NCI-H1417 treated with DMSO at 0.1 percent for 48 hours (cell line): ENCODE results near the gene DCHS2.

ENCODE experiments used
- DNase-seq: peaks from one replicate; lab custom pipeline; 2025; lab: John Stamatoyannopoulos, UW

Gene DCHS2

GRCh38 chr4:154491341-154492271 lies at the start of gene DCHS2:
Gene DCHS2 (minus strand): TSS chr4:154491799. CDS start chr4:154491355, 444 bp downstream.
- peak; percentile 73 for DNase-seq

GRCh38 chr4:154534296-154534695 lies 42.7 kb upstream of the DCHS2 start:
- DNase-seq: no peak

- DNase-seq: no peak
Measured at GRCh38 chr4:154529728-154530519, 38.3 kb upstream of the DCHS2 start.

- no peak for DNase-seq
Measured at GRCh38 chr4:154528869-154529268, 37.3 kb upstream of the DCHS2 start.

- no peak for DNase-seq
Measured at GRCh38 chr4:154527308-154527707, 35.7 kb upstream of the DCHS2 start.

GRCh38 chr4:154526151-154526550 lies 34.6 kb upstream of the DCHS2 start:
- no peak for DNase-seq

- no peak for DNase-seq
Measured at GRCh38 chr4:154521607-154522006, 30.0 kb upstream of the DCHS2 start.

- no peak for DNase-seq
Measured at GRCh38 chr4:154519214-154519613, 27.6 kb upstream of the DCHS2 start.

- DNase-seq: no peak
Measured at GRCh38 chr4:154517591-154517990, 26.0 kb upstream of the DCHS2 start.

- DNase-seq: no peak
Measured at GRCh38 chr4:154516318-154517029, 24.9 kb upstream of the DCHS2 start.

GRCh38 chr4:154511981-154512380 lies 20.4 kb upstream of the DCHS2 start:
- DNase-seq: no peak

GRCh38 chr4:154511548-154511947 lies 19.9 kb upstream of the DCHS2 start:
- no peak for DNase-seq

GRCh38 chr4:154507156-154507555 lies 15.6 kb upstream of the DCHS2 start:
- DNase-seq: no peak

- DNase-seq: no peak
Measured at GRCh38 chr4:154506253-154506652, 14.7 kb upstream of the DCHS2 start.

GRCh38 chr4:154503598-154503997 lies 12.0 kb upstream of the DCHS2 start:
- DNase-seq: no peak

- DNase-seq: peak; percentile 27
Measured at GRCh38 chr4:154502111-154502510, 10.5 kb upstream of the DCHS2 start.

- no peak for DNase-seq
Measured at GRCh38 chr4:154497889-154498288, 6.3 kb upstream of the DCHS2 start.

- no peak for DNase-seq
Measured at GRCh38 chr4:154495867-154496266, 4.3 kb upstream of the DCHS2 start.

GRCh38 chr4:154492288-154492687 lies 689 bp upstream of the DCHS2 start:
- DNase-seq: no peak

GRCh38 chr4:154490583-154491340 lies 837 bp downstream of the DCHS2 start:
- no peak for DNase-seq

- DNase-seq: no peak
Measured at GRCh38 chr4:154490234-154490582, 1.4 kb downstream of the DCHS2 start.
